COR-L47 (cell line): ENCODE data around the gene NELFB.

ENCODE experiments used
- DNase-seq: peaks from one replicate; lab custom pipeline; 2025; lab: John Stamatoyannopoulos, UW

Gene NELFB

DNA sequence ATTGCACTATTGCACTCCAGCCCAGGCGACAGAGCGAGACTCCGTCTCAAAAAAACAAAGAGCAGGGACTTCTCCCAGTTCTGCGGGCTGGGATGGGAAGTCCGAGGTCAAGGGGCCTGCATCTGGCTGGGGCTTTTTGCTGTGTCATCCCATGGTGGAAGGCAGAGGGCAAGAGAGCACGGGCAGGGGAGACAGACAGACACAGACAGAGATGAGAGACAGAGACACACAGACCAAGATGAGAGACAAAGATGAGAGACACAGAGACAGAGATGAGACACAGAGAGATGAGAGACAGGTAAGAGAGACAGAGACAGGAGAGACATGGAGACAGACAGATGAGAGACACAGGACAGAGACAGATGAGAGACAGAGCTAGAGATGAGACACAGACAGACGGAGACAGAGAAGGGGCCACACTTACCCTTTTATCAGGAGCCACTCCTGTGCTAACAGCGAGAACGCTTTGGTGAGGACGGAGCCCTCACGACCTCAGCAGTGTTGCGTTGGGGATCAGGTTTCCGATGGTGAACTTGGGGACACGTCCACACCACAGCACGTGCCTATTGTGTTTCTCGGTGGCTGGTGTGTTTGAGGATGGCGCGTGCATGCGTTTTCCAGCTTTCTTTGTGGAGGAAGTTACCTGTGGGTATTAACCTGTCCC is 13.5 kb downstream of the NELFB start:
- DNase-seq = no peak

GRCh38 chr9:137269231-137269772 is 14.2 kb downstream of the NELFB start:
- DNase-seq = no peak

DNA sequence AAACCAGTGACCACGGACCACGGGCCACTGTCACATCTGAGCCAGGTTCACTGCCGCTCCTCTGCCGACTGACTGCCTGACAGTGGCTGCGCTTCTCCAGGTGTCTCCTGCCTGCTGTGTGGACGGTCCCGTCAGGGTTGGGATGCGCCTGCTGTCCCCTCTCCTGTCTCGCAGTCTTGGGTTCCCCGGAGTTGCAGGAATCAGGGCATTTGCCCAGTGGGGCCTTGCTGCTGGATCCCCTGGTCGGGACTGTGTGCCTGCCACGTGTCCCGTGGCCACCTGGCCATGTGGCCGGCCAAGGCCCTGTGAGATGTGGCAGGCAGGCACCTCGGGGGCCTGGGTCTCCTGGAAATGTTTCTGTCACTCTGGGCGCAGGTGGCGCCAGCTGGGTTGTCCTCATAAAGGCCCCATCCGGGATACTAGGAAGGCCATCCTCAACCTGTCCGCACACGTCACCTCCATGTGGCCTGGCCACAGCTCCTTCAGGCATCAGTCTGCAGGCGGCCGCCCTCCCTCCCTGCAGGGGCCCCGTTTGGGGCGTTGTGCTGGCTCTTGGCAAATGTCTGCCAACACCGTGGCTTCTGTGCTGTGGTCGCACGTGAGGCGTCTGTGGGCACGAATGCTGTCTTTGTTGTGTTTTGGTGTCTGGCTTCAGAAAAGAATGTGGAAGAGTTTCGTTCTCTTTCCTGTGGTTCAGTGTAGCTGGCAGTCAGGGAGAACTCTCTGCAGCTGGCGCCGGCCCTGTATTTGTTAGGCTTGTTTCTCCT is 16.0 kb downstream of the NELFB start:
- no peak for DNase-seq

DNA sequence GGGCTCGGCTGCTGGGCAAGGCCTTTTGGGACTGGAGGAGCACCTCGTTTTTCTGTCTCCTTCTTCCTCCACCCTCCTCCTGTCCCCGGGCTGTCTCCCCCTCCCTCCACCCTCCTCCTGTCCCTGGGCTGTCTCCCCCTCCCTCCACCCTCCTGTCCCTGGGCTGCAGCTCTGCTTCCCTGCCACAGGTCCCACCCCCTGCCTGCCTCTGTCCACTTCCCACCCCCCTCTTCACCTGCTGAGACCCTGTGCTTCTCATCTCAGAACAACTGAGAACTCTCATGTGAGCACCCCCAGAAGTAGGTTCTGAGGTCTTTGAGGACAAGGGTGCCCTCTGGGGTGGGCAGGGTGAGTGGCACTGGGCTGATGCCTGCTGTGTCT is 16.6 kb downstream of the NELFB start:
- DNase-seq = no peak

DNA sequence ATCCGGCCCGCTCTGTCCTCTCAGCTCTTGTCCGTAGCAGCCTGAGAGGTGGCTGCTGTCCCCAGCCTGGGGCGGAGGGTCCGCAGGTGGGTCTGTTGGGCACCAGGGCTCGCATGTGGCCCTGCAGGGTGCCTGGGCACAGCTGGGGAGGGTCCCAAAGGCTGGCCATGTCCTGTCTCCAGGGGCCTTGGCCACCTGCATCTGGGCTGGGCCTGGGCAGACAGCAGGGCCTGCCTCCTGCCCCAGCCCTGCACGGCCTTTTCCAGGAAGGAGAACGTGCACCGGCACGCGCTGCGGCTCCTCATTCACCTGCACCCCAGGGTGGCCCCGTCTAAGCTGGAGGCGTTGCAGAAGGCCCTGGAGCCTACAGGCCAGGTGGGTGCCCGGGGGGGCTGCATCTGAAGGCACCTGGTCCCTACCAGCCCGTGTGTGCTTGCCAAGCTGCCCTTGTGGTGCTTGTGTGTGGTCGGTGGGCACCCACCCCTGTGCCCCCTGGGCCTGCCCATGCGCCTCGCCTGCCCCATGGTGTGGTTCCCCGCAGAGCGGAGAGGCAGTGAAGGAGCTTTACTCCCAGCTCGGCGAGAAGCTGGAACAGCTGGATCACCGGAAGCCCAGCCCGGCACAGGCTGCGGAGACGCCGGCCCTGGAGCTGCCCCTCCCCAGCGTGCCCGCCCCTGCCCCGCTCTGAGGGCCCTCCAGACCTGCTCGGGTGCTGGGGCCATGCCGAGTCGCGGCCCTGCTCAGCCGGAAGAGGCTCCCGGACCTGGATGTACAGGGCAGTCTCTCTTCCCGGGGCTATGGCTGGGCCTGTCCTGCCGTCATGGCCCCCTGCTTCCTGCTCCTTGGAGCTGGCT is 17.3 kb downstream of the NELFB start:
- no peak for DNase-seq

- DNase-seq = no peak
Observed at GRCh38 chr9:137273095-137273490, 18.0 kb downstream of the NELFB start.

DNA sequence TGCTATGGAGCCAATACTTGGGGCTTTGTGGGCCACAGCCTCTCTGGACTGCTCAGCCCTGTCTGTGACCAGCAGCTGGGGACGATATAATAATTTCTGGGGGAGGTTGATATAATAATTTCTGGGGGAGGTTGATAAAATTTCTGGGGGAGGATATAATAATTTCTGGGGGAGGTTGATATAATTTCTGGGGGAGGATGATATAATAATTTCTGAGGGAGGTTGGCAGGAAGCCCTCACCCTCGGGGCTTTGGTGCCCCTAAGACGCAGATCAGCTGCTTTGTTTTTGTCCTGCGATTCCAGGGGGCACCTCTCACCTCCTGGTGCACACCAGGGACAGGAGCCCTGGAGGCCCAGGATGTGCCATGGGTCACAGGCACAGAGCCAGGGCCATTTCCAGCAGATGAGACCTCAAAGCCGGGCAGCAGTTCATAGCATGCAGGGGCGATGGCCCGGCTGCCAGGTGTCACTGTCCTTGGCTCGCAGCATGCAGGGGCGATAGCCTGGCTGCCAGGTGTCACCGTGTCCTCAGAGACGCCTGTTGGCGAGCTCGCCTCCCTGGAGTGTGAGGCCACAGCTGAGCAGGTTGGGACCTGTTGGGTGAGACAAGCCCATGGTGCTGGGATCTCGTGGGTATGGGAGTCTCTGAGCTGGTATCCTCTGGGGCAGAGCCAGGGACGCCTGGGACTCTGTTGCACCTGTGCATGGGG is 18.6 kb downstream of the NELFB start:
- DNase-seq = no peak

GRCh38 chr9:137275203-137275587 is 20.1 kb downstream of the NELFB start:
- no peak for DNase-seq

DNA sequence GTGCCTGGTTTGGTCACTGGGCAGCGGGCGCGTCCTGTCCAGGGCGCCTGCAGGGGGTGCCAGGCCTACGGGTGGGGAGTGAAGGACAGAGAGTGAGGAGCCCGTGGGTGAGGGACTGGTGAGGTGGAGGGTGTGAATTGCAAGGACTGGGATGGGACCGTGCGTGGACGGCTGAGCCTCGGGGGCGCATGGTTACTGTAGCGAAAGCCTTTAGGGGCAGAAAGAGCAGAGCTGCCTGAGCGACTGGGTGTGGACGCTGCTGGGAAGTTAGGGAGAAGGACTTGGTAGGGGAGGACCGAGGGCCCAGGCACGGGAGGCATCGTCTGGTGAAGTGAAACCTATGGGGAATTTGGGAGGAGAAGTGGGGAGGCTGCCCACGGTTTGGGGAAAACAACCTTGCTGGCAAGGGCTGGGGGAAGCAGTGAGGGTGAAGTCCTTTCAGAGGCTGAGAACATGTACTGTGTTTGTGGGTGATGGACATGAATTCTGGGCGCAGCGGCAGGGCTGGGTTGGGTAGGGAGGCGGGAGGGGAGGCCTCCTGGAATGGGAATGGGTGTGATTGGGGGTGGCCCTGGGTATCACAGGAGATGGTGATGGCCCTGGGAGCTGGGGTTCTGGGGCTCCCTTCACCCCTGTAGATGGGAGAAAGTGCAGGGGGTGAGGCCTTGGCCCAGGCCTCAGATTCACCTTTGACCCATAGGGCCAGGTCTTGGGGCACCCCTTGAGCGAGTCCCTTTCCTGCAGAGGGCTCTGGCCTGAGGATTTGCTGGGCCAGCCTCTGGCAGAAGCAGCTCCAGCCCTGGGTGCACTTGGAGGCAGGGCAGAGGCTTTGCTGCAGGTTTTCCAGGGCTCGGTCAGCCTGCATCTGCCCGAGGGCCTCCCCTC is 20.7 kb downstream of the NELFB start:
- DNase-seq = no peak

DNA sequence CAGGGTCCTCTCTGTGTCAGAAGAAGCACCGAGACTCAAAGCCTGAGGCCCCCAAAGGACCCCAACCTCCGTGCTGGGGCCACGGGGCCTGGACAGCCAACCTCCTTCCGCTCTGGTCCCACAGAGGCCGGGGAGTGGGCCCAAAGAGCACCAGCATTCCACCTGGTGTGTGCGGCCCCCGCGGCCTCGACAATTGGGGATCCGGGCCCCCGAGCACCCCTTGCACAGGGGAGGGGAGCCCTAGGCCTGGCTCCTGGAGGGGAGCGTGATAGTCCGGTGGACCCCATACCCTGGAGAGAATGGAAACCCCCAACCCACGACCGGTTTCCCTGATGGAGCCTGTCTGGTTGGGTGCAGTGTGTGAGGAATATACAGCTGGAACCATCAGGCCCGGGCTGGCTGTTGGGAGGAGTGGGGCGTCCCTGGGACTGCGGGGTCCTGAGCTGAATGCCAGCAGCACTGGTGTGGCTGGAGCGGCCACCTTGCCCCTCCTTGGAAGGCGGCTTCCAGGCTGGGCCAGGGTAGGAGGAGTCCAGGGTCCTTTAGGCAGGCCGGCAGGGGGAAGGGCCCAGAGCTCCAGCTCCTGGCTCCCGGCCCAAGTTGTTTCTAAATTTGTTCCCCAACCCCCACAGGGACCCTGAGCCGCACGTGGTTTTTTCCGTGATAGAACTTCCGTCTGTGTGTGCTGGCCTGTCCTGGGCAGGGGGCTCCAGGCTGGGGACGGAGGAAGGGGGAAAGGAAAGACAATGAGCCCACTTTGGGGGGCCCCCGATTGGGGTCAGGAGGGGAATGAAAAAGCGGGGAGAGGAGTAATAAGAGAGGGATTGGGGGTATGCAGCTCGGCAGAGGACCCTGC is 21.6 kb downstream of the NELFB start:
- no peak for DNase-seq

- DNase-seq = no peak
Observed at GRCh38 chr9:137277329-137278041, 22.4 kb downstream of the NELFB start, which contains the start of gene TOR4A. TOR4A (plus strand) TSS chr9:137277726; CDS start chr9:137278690, 964 bp downstream.

DNA sequence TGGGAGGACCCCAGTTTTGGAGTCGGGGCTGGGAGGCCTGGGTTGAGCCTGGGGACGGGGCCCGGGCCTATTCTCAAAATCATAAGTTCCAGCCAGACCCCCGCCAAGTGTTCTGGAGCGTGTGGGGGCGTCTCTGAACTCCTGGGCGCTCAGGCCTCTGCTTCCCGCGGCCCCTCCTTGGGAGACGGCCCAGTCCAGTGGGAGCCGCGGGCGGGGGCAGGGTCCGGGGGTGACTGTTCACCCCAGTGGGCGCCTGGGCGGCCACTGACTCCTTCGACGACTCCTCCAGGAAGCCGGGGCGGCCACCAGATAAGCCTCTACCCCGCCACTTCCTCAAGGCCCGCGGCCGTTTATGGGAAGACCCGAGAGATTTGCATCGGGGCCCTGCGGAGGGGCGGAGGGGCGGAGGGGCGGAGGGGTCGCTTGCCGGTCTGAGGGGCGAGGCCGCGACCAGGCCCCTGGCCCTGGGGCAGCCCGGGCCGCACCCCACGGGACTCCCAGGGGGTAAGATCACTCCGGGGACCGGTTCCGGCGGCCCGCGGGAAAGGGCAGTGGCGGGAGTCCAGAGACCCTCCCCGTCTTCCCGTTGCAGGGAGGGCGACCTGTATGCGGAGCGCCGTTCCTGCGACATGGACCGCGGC is 23.1 kb downstream of the NELFB start:
- DNase-seq = no peak

- no peak for DNase-seq
Observed at GRCh38 chr9:137278721-137279711, 23.9 kb downstream of the NELFB start.

- DNase-seq = no peak
Observed at GRCh38 chr9:137279741-137280473, 24.8 kb downstream of the NELFB start.

DNA sequence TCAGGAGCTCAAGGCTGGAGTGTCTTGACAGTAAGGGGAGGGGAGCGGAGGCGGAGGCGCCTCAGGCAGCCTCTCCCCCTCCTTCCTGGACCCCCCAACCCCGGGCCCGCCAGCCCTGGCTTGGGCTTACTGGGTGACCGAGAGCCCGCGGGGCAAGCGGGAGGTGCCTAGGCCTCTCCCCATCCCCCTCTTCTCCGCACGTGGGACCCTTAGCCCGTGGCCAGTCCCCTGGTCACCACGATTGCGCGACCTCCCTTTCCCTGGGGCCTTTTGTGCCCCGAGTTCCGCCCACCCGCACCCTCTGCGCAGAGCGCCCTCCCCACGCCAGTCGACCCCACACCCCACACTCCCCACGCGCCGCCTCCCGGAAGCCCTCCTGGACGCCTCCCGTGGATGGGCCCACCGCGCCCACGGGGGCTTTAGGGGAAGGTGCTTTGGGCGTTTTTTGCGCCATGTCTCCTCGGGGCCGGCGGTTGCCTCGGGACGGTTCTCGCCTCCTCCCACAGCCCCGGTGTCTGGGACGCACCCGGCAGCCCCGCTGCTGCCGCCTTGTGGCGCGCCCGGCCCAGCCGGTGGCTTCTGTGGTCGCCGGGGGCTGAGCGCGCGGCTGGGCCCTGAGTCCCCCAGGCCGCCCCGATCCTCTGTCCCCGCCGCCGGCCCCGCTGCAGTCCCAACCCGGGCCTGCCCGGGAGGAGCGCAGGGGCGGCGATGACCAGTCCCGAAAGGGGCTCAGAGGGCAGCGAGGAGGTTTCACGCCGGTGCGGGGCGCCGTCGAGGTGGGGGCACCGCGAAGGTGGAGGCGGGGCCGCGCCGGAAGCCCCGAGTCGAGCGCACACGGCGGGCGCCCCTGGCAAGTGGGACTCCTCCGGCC is 25.6 kb downstream of the NELFB start:
- DNase-seq = no peak
